BJ (cell line): Measurements from ENCODE around the gene SLC11A1. TPM values are rescaled to one million over a fixed set of nuclear protein-coding genes. Genes with fewer than 3 reads are reported as not detected.

Source experiments
- CTCF ChIA-PET: fragments of 350-600 bp; formaldehyde crosslinking; extraction: SDS; loops from one replicate; lab custom pipeline; 2021; ENCODE audit warnings: antibody characterized with exemption, inconsistent platforms; lab: Yijun Ruan, JAX
- POLR2A ChIA-PET: fragments of 300-600 bp; sonication (Branson Sonifier 250); formaldehyde crosslinking; extraction: SDS; loops from one replicate; lab custom pipeline; 2021; ENCODE audit warnings: antibody characterized with exemption; lab: Charles Lee
- DNase-seq: peaks from one replicate; pipeline ENCODE4 v3.0.0-alpha.2; 2011; ENCODE audit warnings: low read depth
- H3K27me3 ChIP-seq: 2 replicates; pipeline ENCODE4 v1.6.0; 2011; ENCODE audit warnings: low read length; ENCODE audit not compliant: control insufficient read depth, insufficient read depth
- H3K36me3 ChIP-seq: 2 replicates; pipeline ENCODE4 v1.5.1; 2011; ENCODE audit warnings: low read length; ENCODE audit not compliant: control insufficient read depth, insufficient read depth
- H3K4me3 ChIP-seq: 2 replicates; pipeline ENCODE4 v1.5.1; 2011; ENCODE audit warnings: low read depth, mild to moderate bottlenecking, control low read depth, low read length
- CTCF ChIP-seq: IDR thresholded peaks from 2 replicates; pipeline ENCODE4 v1.5.1; 2011; ENCODE audit warnings: low read depth, mild to moderate bottlenecking, control low read depth, inconsistent platforms, low read length, moderate library complexity; ENCODE audit not compliant: insufficient read depth
- polyA plus RNA-seq: library from polyadenylated mRNA; depleted of rRNA; stranded (reverse); fragments of >200 nt; gene quantifications from 2 replicates; pipeline ENCODE4 v1.2.3, GENCODE V29; 2011

SLC11A1 gene
- polyA plus RNA-seq, 1 experiment, result 0.23 TPM

- ChIA-PET CTCF (no interaction called here), POLR2A (no interaction called here)
- TF ChIP-seq CTCF, result no peak
- Histone ChIP-seq H3K36me3 (no peaks in the 10 kb centered on the region), H3K4me3 (no peak overlapping the region), H3K27me3 (peaks cover 5% of the 10 kb centered on the region)
- DNase-seq, result no peak
Observed at GRCh38 chr2:218428846-218429558, 46.9 kb downstream of the SLC11A1 start.

GRCh38 chr2:218429911-218430692 is 48.0 kb downstream of the SLC11A1 start:
- ChIA-PET CTCF (no interaction called here), POLR2A (no interaction called here)
- TF ChIP-seq CTCF, result no peak
- H3K4me3 ChIP-seq, result no peak overlapping the region
- H3K36me3 ChIP-seq, result no peaks in the 10 kb centered on the region
- H3K27me3 ChIP-seq, result peaks cover 5% of the 10 kb centered on the region
- DNase-seq, result no peak

GRCh38 chr2:218430721-218431120 is 48.6 kb downstream of the SLC11A1 start:
- POLR2A ChIA-PET, result no interaction called here
- CTCF ChIA-PET, result no interaction called here
- DNase-seq, result no peak
- Histone ChIP-seq H3K4me3 (no peak overlapping the region), H3K36me3 (no peaks in the 10 kb centered on the region), H3K27me3 (peaks cover 5% of the 10 kb centered on the region)
- TF ChIP-seq CTCF, result no peak

GRCh38 chr2:218431878-218432277 is 49.8 kb downstream of the SLC11A1 start:
- TF ChIP-seq CTCF, result no peak
- DNase-seq, result no peak
- no peaks in the 10 kb centered on the region for H3K36me3 ChIP-seq
- ChIA-PET CTCF (interaction anchor here (1.4 kb wide), 1 partner anchor 9 kb away, joined by 3 read pairs; no protein-coding TSS in a partner anchor), POLR2A (no interaction called here)
- no peak overlapping the region for H3K4me3 ChIP-seq
- H3K27me3 ChIP-seq, result peaks cover 4% of the 10 kb centered on the region

GRCh38 chr2:218432676-218433365 is 50.7 kb downstream of the SLC11A1 start:
- H3K27me3 ChIP-seq, result peaks cover 3% of the 10 kb centered on the region
- TF ChIP-seq CTCF, result no peak
- ChIA-PET CTCF (interaction anchor here (1.4 kb wide), 1 partner anchor 10 kb away, joined by 3 read pairs; no protein-coding TSS in a partner anchor), POLR2A (no interaction called here)
- no peaks in the 10 kb centered on the region for H3K36me3 ChIP-seq
- no peak for DNase-seq
- no peak overlapping the region for H3K4me3 ChIP-seq
